SU-DHL-6 (cell line): Measurements from ENCODE around the gene NRXN2.

Experiments
- H2AFZ ChIP-seq: fragments of 200-600 bp; sonication (generic); 2 replicates; pipeline ENCODE4 v1.6.1; 2014; ENCODE audit warnings: low read depth, mild to moderate bottlenecking, moderate library complexity, mixed read lengths, antibody characterized with exemption, low read length; ENCODE audit not compliant: severe bottlenecking
- H3F3A ChIP-seq: fragments of 200-600 bp; shearing (Covaris generic); 2 replicates; pipeline ENCODE4 v1.6.0; 2016; ENCODE audit warnings: antibody characterized with exemption, mild to moderate bottlenecking; ENCODE audit not compliant: insufficient read depth
- H3K27ac ChIP-seq: fragments of 200-600 bp; sonication (generic); 2 replicates; pipeline ENCODE4 v1.5.1; 2016; ENCODE audit warnings: low read depth, mild to moderate bottlenecking, low read length, moderate library complexity, mixed read lengths
- H3K27me3 ChIP-seq: fragments of 200-600 bp; sonication (generic), shearing (Covaris generic); 2 replicates; pipeline ENCODE4 v1.6.0; 2014; ENCODE audit warnings: mild to moderate bottlenecking, low read length
- H3K36me3 ChIP-seq: fragments of 200-600 bp; sonication (generic); 2 replicates; pipeline ENCODE4 v1.6.1; 2014; ENCODE audit warnings: mild to moderate bottlenecking, low read length, mixed read lengths
- H3K4me2 ChIP-seq: fragments of 300-600, 200-600 bp; shearing (Covaris generic), sonication (generic); 2 replicates; pipeline ENCODE4 v1.6.0; 2014; ENCODE audit warnings: low read length, low read depth, mild to moderate bottlenecking; ENCODE audit not compliant: poor library complexity, severe bottlenecking
- H3K4me3 ChIP-seq: fragments of 200-600 bp; sonication (generic); 2 replicates; pipeline ENCODE4 v1.5.1; 2014; ENCODE audit warnings: antibody characterized with exemption, low read length, mild to moderate bottlenecking, mixed read lengths; ENCODE audit not compliant: insufficient read depth, poor library complexity, severe bottlenecking
- H3K79me2 ChIP-seq: fragments of 200-600 bp; sonication (generic); 2 replicates; pipeline ENCODE4 v1.6.1; 2014; ENCODE audit warnings: mild to moderate bottlenecking, low read length, moderate library complexity; ENCODE audit not compliant: insufficient read depth
- H3K9ac ChIP-seq: fragments of 200-600 bp; sonication (generic); 2 replicates; pipeline ENCODE4 v1.7.0; 2014; ENCODE audit warnings: mild to moderate bottlenecking, low read length
- H3K9me2 ChIP-seq: fragments of 200-600 bp; sonication (generic); replicated peaks from 2 replicates; pipeline ENCODE4 v1.6.1; 2014; ENCODE audit warnings: low read length; ENCODE audit not compliant: insufficient read depth
- H3K9me3 ChIP-seq: fragments of 200-600 bp; sonication (generic); 2 replicates; pipeline ENCODE4 v1.6.1; 2014; ENCODE audit warnings: low read length, mixed read lengths; ENCODE audit not compliant: insufficient read depth
- H4K20me1 ChIP-seq: fragments of 200-600 bp; sonication (generic); 2 replicates; pipeline ENCODE4 v1.6.1; 2014; ENCODE audit warnings: low read depth, mild to moderate bottlenecking, antibody characterized with exemption, low read length, moderate library complexity, mixed read lengths
- CTCF ChIP-seq: fragments of 200-600 bp; sonication (generic); IDR thresholded peaks from one replicate; pipeline ENCODE4 v1.5.1; 2017; ENCODE audit warnings: antibody characterized with exemption, mild to moderate bottlenecking, low read length, moderate library complexity; ENCODE audit not compliant: insufficient read depth, poor library complexity, severe bottlenecking
- EZH2phosphoT487 ChIP-seq: fragments of 200-600 bp; sonication (generic), shearing (Covaris generic); conservative IDR thresholded peaks from 2 replicates; pipeline ENCODE4 v1.6.1; 2018; ENCODE audit warnings: mild to moderate bottlenecking, antibody characterized with exemption, low read length, moderate library complexity, mixed read lengths

NRXN2 gene

GRCh38 chr11:64753019-64753379 lies 30.0 kb upstream of the NRXN2 start:
- H3K4me3 ChIP-seq, result no peak overlapping the region
- H3F3A ChIP-seq, result no peaks in the 10 kb centered on the region
- TF ChIP-seq EZH2phosphoT487 (no peak), CTCF (no peak)
- no peak overlapping the region for H3K9ac ChIP-seq
- H3K36me3 ChIP-seq, result no peaks in the 10 kb centered on the region
- H2AFZ ChIP-seq, result no peak overlapping the region
- no peaks in the 10 kb centered on the region for H3K9me2 ChIP-seq
- H3K79me2 ChIP-seq, result no peaks in the 10 kb centered on the region
- H3K27ac ChIP-seq, result no peak overlapping the region
- H3K27me3 ChIP-seq, result no peaks in the 10 kb centered on the region
- H4K20me1 ChIP-seq, result no peaks in the 10 kb centered on the region
- no peaks in the 10 kb centered on the region for H3K9me3 ChIP-seq
- H3K4me2 ChIP-seq, result no peak overlapping the region

GRCh38 chr11:64752175-64752970 lies 29.4 kb upstream of the NRXN2 start:
- Histone ChIP-seq H2AFZ (no peak overlapping the region), H4K20me1 (no peaks in the 10 kb centered on the region), H3K4me3 (no peak overlapping the region), H3K9me2 (no peaks in the 10 kb centered on the region), H3K9me3 (no peaks in the 10 kb centered on the region), H3K36me3 (no peaks in the 10 kb centered on the region), H3K27ac (no peak overlapping the region), H3K9ac (no peak overlapping the region), H3K27me3 (no peaks in the 10 kb centered on the region), H3F3A (no peaks in the 10 kb centered on the region), H3K79me2 (no peaks in the 10 kb centered on the region), H3K4me2 (no peak overlapping the region)
- TF ChIP-seq EZH2phosphoT487, result no peak
- no peak for TF ChIP-seq CTCF

- Histone ChIP-seq H3K27me3 (no peaks in the 10 kb centered on the region), H3K9me3 (no peaks in the 10 kb centered on the region), H3K79me2 (no peaks in the 10 kb centered on the region), H2AFZ (no peak overlapping the region), H3K36me3 (no peaks in the 10 kb centered on the region), H3K9me2 (no peaks in the 10 kb centered on the region), H3K4me3 (no peak overlapping the region), H3K27ac (no peak overlapping the region), H3F3A (no peaks in the 10 kb centered on the region), H4K20me1 (no peaks in the 10 kb centered on the region), H3K4me2 (no peak overlapping the region), H3K9ac (no peak overlapping the region)
- TF ChIP-seq CTCF, result no peak
- no peak for TF ChIP-seq EZH2phosphoT487
These were observed 28.6 kb upstream of the NRXN2 start for GRCh38 chr11:64751580-64751979.
